Adrenal gland (tissue), 12 donors: Measurements from ENCODE around the gene INMT. TPM values are rescaled to one million over a fixed set of nuclear protein-coding genes. Genes with fewer than 3 reads are reported as not detected.
"Not testable (repeated sequence)": the region's sequence is repeated elsewhere in the genome, so short reads cannot be mapped to it uniquely, and the experiment has no call there.

Experiments used
- DNase-seq, 7 donors: peaks; one replicate each; pipeline ENCODE4 v3.0.0-alpha.2; 2019 to 2020
- H3K27ac ChIP-seq, 5 donors: fragments of 200-600 bp; sonication (generic) in 4 of 5; 1 replicate in 3 of 5; 2 replicates in 2 of 5; pipeline versions ENCODE4 v1.5.1 to v1.8.0; 2016 to 2020; ENCODE audit warnings: mild to moderate bottlenecking in 1 of 5
- H3K27me3 ChIP-seq: fragments of 200-600 bp; 2 replicates; pipeline ENCODE4 v1.8.0; 2021
- H3K36me3 ChIP-seq, 2 donors: fragments of 200-600 bp; replicated peaks in 1 of 2; 1 replicate in 1 of 2; 2 replicates in 1 of 2; pipeline versions ENCODE4 v1.5.1 to v1.8.0; 2018 to 2022
- H3K4me1 ChIP-seq, 2 donors: fragments of 200-600 bp; replicated peaks in 1 of 2; 1 replicate in 1 of 2; 2 replicates in 1 of 2; pipeline versions ENCODE4 v1.5.1 to v1.8.0; 2018 to 2021
- H3K4me3 ChIP-seq, 4 donors: fragments of 200-600 bp; sonication (generic) in 3 of 4; one replicate each; pipeline ENCODE4 v1.5.1; 2016 to 2018
- H3K9me3 ChIP-seq, 3 donors: fragments of 200-600 bp; sonication (generic) in 1 of 3; replicated peaks in 1 of 3; 1 replicate in 2 of 3; 2 replicates in 1 of 3; pipeline versions ENCODE4 v1.5.1 to v1.8.0; 2016 to 2021
- CTCF ChIP-seq, 6 experiments: fragments of 450-650 bp in 4 of 6; fragments of 200-600 bp in 2 of 6; sonication (generic) in 1 of 6; IDR thresholded peaks; 1 replicate in 5 of 6; 2 replicates in 1 of 6; pipeline versions ENCODE4 v1.5.1 to v1.8.0; 2016 to 2021; ENCODE audit warnings: antibody characterized with exemption in 6 of 6, mild to moderate bottlenecking in 2 of 6, moderate library complexity in 1 of 6
- POLR2A ChIP-seq, 2 donors: fragments of 450-650 bp; IDR thresholded peaks; one replicate each; pipeline ENCODE4 v1.6.1; 2017; ENCODE audit warnings: antibody characterized with exemption in 2 of 2, mild to moderate bottlenecking in 2 of 2, moderate library complexity in 1 of 2
- WGBS, 4 donors: extraction: QIAGEN DNeasy Blood & Tissue Kit in 2 of 4; methylation state at CpG; one replicate each; pipeline versions ENCODE4 v1.1.5 to v1.1.7; 2013 to 2017; 5-methylcytosine and 5-hydroxymethylcytosine counted together
- intact Hi-C, 2 donors: fragments of 100-400 bp; cut with DNase I; formaldehyde crosslinking; loops; one replicate each; pipeline versions ENCODE4 v1.14.1 to v1.15.0; 2022 to 2023
- polyA plus RNA-seq, 3 donors: library from polyadenylated mRNA; stranded (reverse); fragments of 200-250 nt in 2 of 3; fragments of 350-450 nt in 1 of 3; fragmentation: Illumina TruSeq in 1 of 3; extraction: RNeasy Lipid Tissue Mini Kit (QIAGEN cat#74804) in 1 of 3; gene quantifications; one replicate each; pipeline ENCODE4 v1.2.3, GENCODE V29; 2013 to 2014
- total RNA-seq, 9 donors: library from RNA; depleted of rRNA in 4 of 9; stranded (reverse); fragments of >200 nt in 4 of 9; fragments of 120-200 nt in 1 of 9; fragmentation: NEBNext Ultra II Directional in 1 of 9; extraction: Animal tissue kit (Norgen Biotek cat#: 25700) in 1 of 9; gene quantifications; one replicate each; pipeline versions ENCODE4 v1.1.0 to v1.2.4, GENCODE V29; 2013 to 2023
- donor health status: healthy with polysubstance abuse.
- donor health status: Bipolar disorder and iron deficiency.
- donor health status: DM: yes; HTN: yes; CAD: no.
- donor health status: DM: no; HTN: no; CAD: no.
- donor health status: DM: no; HTN: no; CAD: no.
- donor health status: DM: yes; HTN: yes; CAD: no.

Gene INMT
- total and polyA plus RNA-seq, 12 donors = 12.2 to 392 (median 157) TPM

- H3K27ac ChIP-seq = no peak overlapping the region
- H3K27me3 ChIP-seq = no peaks in the 10 kb centered on the region
- no peak overlapping the region for H3K4me3 ChIP-seq
- no peaks in the 10 kb centered on the region for H3K9me3 ChIP-seq
- intact Hi-C loops = no loop called here
- 74 to 86% (median 80%) methylated on average over 3 to 6 of the region's 6 CpGs for WGBS, 4 donors
- no peak for DNase-seq
- no peak for TF ChIP-seq POLR2A (IDR thresholded peaks at IDR 0.05)
- TF ChIP-seq CTCF (IDR thresholded peaks at IDR 0.05) = no peak
- H3K4me1 ChIP-seq = no peaks in the 10 kb centered on the region
- H3K36me3 ChIP-seq = no peaks in the 10 kb centered on the region
These were observed 38.5 kb upstream of the INMT start for GRCh38 chr7:30713392-30713791.

GRCh38 chr7:30714129-30714528 is 37.8 kb upstream of the INMT start:
- no peaks in the 10 kb centered on the region for H3K9me3 ChIP-seq
- no peak for TF ChIP-seq CTCF (IDR thresholded peaks at IDR 0.05)
- TF ChIP-seq POLR2A (IDR thresholded peaks at IDR 0.05) = no peak
- intact Hi-C loops = loop anchor here in 1 of 2 donors (2.0 kb wide), 1 partner anchor 55 kb away; no protein-coding TSS in a partner anchor
- no peaks in the 10 kb centered on the region for H3K27me3 ChIP-seq
- no peaks in the 10 kb centered on the region for H3K36me3 ChIP-seq
- no peak overlapping the region for H3K27ac ChIP-seq
- DNase-seq = no peak
- no peak overlapping the region for H3K4me3 ChIP-seq
- 75 to 96% (median 86%) methylated on average over 1 of the region's 1 CpG for WGBS, 4 donors
- H3K4me1 ChIP-seq = no peaks in the 10 kb centered on the region

GRCh38 chr7:30717181-30717580 is 34.8 kb upstream of the INMT start:
- no peaks in the 10 kb centered on the region for H3K9me3 ChIP-seq
- 72 to 80% (median 76%) methylated on average over 2 of the region's 2 CpGs for WGBS, 4 donors
- H3K36me3 ChIP-seq = no peaks in the 10 kb centered on the region
- no peaks in the 10 kb centered on the region for H3K4me1 ChIP-seq
- no peak overlapping the region for H3K27ac ChIP-seq
- no peak overlapping the region for H3K4me3 ChIP-seq
- DNase-seq = no peak
- intact Hi-C loops = no loop called here
- TF ChIP-seq POLR2A (IDR thresholded peaks at IDR 0.05) (no peak), CTCF (IDR thresholded peaks at IDR 0.05) (no peak)
- H3K27me3 ChIP-seq = no peaks in the 10 kb centered on the region

GRCh38 chr7:30719434-30719833 is 32.5 kb upstream of the INMT start:
- H3K36me3 ChIP-seq, H3K4me1 ChIP-seq, H3K27ac ChIP-seq, H3K9me3 ChIP-seq, H3K27me3 ChIP-seq, DNase-seq, H3K4me3 ChIP-seq, intact Hi-C loops: not testable (repeated sequence)
- 76 to 90% (median 84%) methylated on average over 2 of the region's 2 CpGs for WGBS, 4 donors

GRCh38 chr7:30721211-30721610 is 30.7 kb upstream of the INMT start:
- Histone ChIP-seq H3K27ac (no peak overlapping the region), H3K9me3 (no peaks in the 10 kb centered on the region), H3K4me3 (no peak overlapping the region), H3K4me1 (no peaks in the 10 kb centered on the region), H3K27me3 (no peaks in the 10 kb centered on the region), H3K36me3 (no peaks in the 10 kb centered on the region)
- DNase-seq = no peak
- WGBS, 4 donors = 71 to 100% (median 87%) methylated on average over 1 of the region's 1 CpG
- intact Hi-C loops = no loop called here
- TF ChIP-seq CTCF (IDR thresholded peaks at IDR 0.05) = no peak
- no peak for TF ChIP-seq POLR2A (IDR thresholded peaks at IDR 0.05)
